ENCODE data around the gene PEF1. TPM values are rescaled to one million over a fixed set of nuclear protein-coding genes. Genes with fewer than 3 reads are reported as not detected.

PEF1 gene
- total RNA-seq, 1 donor from 2014 or later = 53.0 TPM

- H3K4me1 Mint-ChIP-seq (ENCODE audit: low read depth) = peaks cover 75% of the 10 kb centered on the region
- DNase-seq (ENCODE audit: low spot score) = no peak
These were observed 25.3 kb upstream of the PEF1 start for GRCh38 chr1:31669786-31670592.

GRCh38 chr1:31669433-31669785 lies 24.7 kb upstream of the PEF1 start:
- Mint-ChIP-seq H3K4me3 (ENCODE audit: unreplicated experiment) (no peak overlapping the region), H3K9me3 (ENCODE audit: low read depth) (no peaks in the 10 kb centered on the region), H3K36me3 (ENCODE audit: low read depth) (peaks cover 14% of the 10 kb centered on the region), H3K4me1 (ENCODE audit: low read depth) (peaks cover 72% of the 10 kb centered on the region), H3K27me3 (ENCODE audit: low read depth) (no peaks in the 10 kb centered on the region), H3K27ac (ENCODE audit: unreplicated experiment) (peak overlapping the region; percentile 94)
- no peak for DNase-seq (ENCODE audit: low spot score)
- no peak for TF ChIP-seq CTCF (IDR thresholded peaks at IDR 0.05)

More at GRCh38 chr1:31669786-31670592, 25.3 kb upstream of the PEF1 start:
- peak overlapping the region; percentile 94 for H3K27ac Mint-ChIP-seq (ENCODE audit: unreplicated experiment)
- H3K4me3 Mint-ChIP-seq (ENCODE audit: unreplicated experiment) = peak overlapping the region; percentile 59
- peak; percentile 68 for TF ChIP-seq CTCF (IDR thresholded peaks at IDR 0.05)
- H3K9me3 Mint-ChIP-seq (ENCODE audit: low read depth) = no peaks in the 10 kb centered on the region
- peaks cover 15% of the 10 kb centered on the region for H3K36me3 Mint-ChIP-seq (ENCODE audit: low read depth)
- no peaks in the 10 kb centered on the region for H3K27me3 Mint-ChIP-seq (ENCODE audit: low read depth)

GRCh38 chr1:31668303-31668883 lies 23.7 kb upstream of the PEF1 start:
- peak overlapping the region; percentile 94 for H3K27ac Mint-ChIP-seq (ENCODE audit: unreplicated experiment)
- peaks cover 73% of the 10 kb centered on the region for H3K4me1 Mint-ChIP-seq (ENCODE audit: low read depth)

GRCh38 chr1:31667065-31667785 lies 22.5 kb upstream of the PEF1 start:
- Mint-ChIP-seq H3K9me3 (ENCODE audit: low read depth) (no peaks in the 10 kb centered on the region), H3K4me3 (ENCODE audit: unreplicated experiment) (no peak overlapping the region), H3K36me3 (ENCODE audit: low read depth) (peaks cover 14% of the 10 kb centered on the region), H3K4me1 (ENCODE audit: low read depth) (peaks cover 73% of the 10 kb centered on the region), H3K27ac (ENCODE audit: unreplicated experiment) (peak overlapping the region; percentile 92), H3K27me3 (ENCODE audit: low read depth) (no peaks in the 10 kb centered on the region)
- TF ChIP-seq CTCF (IDR thresholded peaks at IDR 0.05) = no peak
- DNase-seq (ENCODE audit: low spot score) = peak; percentile 85

More at GRCh38 chr1:31668303-31668883, 23.7 kb upstream of the PEF1 start:
- Mint-ChIP-seq H3K27me3 (ENCODE audit: low read depth) (no peaks in the 10 kb centered on the region), H3K4me3 (ENCODE audit: unreplicated experiment) (no peak overlapping the region), H3K36me3 (ENCODE audit: low read depth) (peaks cover 10% of the 10 kb centered on the region), H3K9me3 (ENCODE audit: low read depth) (no peaks in the 10 kb centered on the region)
- peak; percentile 57 for DNase-seq (ENCODE audit: low spot score)
- no peak for TF ChIP-seq CTCF (IDR thresholded peaks at IDR 0.05)

DNA sequence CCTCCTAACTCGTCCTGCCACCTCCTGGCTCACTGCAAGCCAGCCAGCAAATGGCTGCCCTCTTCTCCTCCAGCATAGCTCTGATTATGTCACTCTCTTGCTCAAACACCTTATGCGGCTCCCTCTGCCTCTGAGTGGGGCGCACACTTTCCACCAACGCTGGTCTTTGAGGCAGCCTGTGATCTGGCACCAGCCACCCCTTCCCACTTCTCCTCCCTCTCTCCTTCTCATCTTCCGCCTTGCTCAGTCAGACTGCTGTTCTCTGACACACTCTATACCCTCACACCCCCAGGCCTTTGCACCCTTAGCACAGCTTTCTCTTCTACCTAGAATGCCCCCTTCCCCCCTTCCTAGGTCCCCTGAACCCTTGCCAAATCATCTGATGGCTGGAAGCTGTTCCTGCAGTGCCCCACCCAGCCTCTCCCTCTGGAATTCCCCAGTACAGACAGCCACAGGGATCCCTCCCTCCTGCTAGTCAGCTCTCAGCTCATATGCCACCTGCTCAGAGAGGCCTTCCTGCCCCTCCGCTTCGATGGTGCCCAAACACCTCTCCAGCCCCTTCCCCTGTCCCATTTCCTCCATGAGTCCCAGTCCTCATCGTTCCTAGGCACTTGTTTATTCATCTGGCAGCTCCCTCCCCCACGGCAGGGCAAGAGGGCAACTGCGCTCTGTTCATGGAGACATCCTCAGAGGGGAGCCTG lies 21.7 kb upstream of the PEF1 start:
- Mint-ChIP-seq H3K4me3 (ENCODE audit: unreplicated experiment) (no peak overlapping the region), H3K27ac (ENCODE audit: unreplicated experiment) (peak overlapping the region; percentile 92), H3K27me3 (ENCODE audit: low read depth) (no peaks in the 10 kb centered on the region), H3K36me3 (ENCODE audit: low read depth) (peaks cover 10% of the 10 kb centered on the region), H3K4me1 (ENCODE audit: low read depth) (peaks cover 66% of the 10 kb centered on the region), H3K9me3 (ENCODE audit: low read depth) (no peaks in the 10 kb centered on the region)
- DNase-seq (ENCODE audit: low spot score) = peak; percentile 52
- peak; percentile 14 for TF ChIP-seq CTCF (IDR thresholded peaks at IDR 0.05)
